ENCODE results near the gene TOX3. TPM values are rescaled to one million over a fixed set of nuclear protein-coding genes. Genes with fewer than 3 reads are reported as not detected.

The TOX3 gene
- total and polyA plus RNA-seq, 11 donors, result 0.17 TPM; not detected in 10

GRCh38 chr16:52469091-52469490 is 77.9 kb downstream of the TOX3 start:
- Histone ChIP-seq H3K4me3 (no peak overlapping the region), H3K27ac (no peak overlapping the region), H3K4me1 (no peaks in the 10 kb centered on the region), H3K36me3 (no peaks in the 10 kb centered on the region), H3K9me3 (no peaks in the 10 kb centered on the region), H3K27me3 (no peaks in the 10 kb centered on the region)
- WGBS, 4 donors, result 75 to 80% (median 78%) methylated on average over 6 of the region's 6 CpGs
- intact Hi-C loops (cut with DNase I), result loop anchor here in 1 of 10 donors (10.0 kb wide), 1 partner anchor 56 kb away; no protein-coding TSS in a partner anchor
- DNase-seq (no peak), ATAC-seq (no peak)
- TF ChIP-seq CTCF (IDR thresholded peaks at IDR 0.05), result no peak
- no peak for TF ChIP-seq POLR2A (IDR thresholded peaks at IDR 0.05)

DNA sequence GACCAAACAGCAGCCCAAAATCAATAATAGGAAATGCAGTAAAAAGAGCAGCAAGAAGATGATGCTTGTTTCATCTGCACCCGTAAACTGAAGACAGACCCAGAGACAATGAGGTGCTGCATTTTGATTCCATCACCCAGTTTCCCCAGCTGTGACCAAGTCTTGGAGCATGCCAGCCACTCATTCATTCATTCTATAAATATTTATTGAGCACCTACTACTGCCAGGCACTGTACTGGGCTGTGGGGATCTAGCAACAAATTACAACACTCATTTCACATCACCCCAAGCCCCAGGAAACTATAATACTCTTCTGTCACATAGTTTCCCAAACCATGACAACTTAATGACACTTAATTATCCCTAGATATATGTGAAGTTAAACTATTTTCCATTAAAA is 79.2 kb downstream of the TOX3 start:
- no peak overlapping the region for H3K27ac ChIP-seq
- H3K4me1 ChIP-seq, result no peaks in the 10 kb centered on the region
- TF ChIP-seq CTCF (IDR thresholded peaks at IDR 0.05), result no peak
- no peak for TF ChIP-seq POLR2A (IDR thresholded peaks at IDR 0.05)
- no peak for ATAC-seq
- intact Hi-C loops (cut with DNase I), result loop anchor here in 1 of 10 donors (10.0 kb wide), 1 partner anchor 57 kb away; no protein-coding TSS in a partner anchor
- no peaks in the 10 kb centered on the region for H3K27me3 ChIP-seq
- H3K9me3 ChIP-seq, result no peaks in the 10 kb centered on the region
- DNase-seq, result no peak
- no peak overlapping the region for H3K4me3 ChIP-seq
- whole genome bisulfite sequencing, 4 donors, result 83 to 97% (median 91%) methylated on average over 1 of the region's 1 CpG
- H3K36me3 ChIP-seq, result no peaks in the 10 kb centered on the region

- Histone ChIP-seq H3K9me3 (no peaks in the 10 kb centered on the region), H3K36me3 (no peaks in the 10 kb centered on the region), H3K4me3 (no peak overlapping the region), H3K4me1 (no peaks in the 10 kb centered on the region), H3K27me3 (no peaks in the 10 kb centered on the region), H3K27ac (no peak overlapping the region)
- no peak for DNase-seq
- intact Hi-C loops (cut with DNase I), result loop anchor here in 1 of 10 donors (10.0 kb wide), 1 partner anchor 58 kb away; no protein-coding TSS in a partner anchor
- 61 to 65% (median 63%) methylated on average over 3 of the region's 3 CpGs for WGBS, 4 donors
- TF ChIP-seq CTCF (IDR thresholded peaks at IDR 0.05) (no peak), POLR2A (IDR thresholded peaks at IDR 0.05) (no peak)
- no peak for ATAC-seq
These were observed 79.9 kb downstream of the TOX3 start for GRCh38 chr16:52466994-52467393.

GRCh38 chr16:52465711-52466267 is 81.2 kb downstream of the TOX3 start:
- Histone ChIP-seq H3K4me3 (no peak overlapping the region), H3K27ac (no peak overlapping the region), H3K36me3 (no peaks in the 10 kb centered on the region), H3K27me3 (no peaks in the 10 kb centered on the region), H3K4me1 (no peaks in the 10 kb centered on the region), H3K9me3 (no peaks in the 10 kb centered on the region)
- ATAC-seq (no peak), DNase-seq (no peak)
- TF ChIP-seq CTCF (IDR thresholded peaks at IDR 0.05) (no peak), POLR2A (IDR thresholded peaks at IDR 0.05) (no peak)
- WGBS, 4 donors, result 69 to 79% (median 75%) methylated on average over 5 of the region's 5 CpGs
- intact Hi-C loops (cut with DNase I), result loop anchor here in 1 of 10 donors (10.0 kb wide), 1 partner anchor 59 kb away; no protein-coding TSS in a partner anchor

Data from heart left ventricle (tissue), 16 donors.